ENCODE data around the gene OR4K1.

The OR4K1 gene

GRCh38 chr14:19911114-19911513 lies 19.6 kb upstream of the OR4K1 start:
- Mint-ChIP-seq H3K27ac (no peak overlapping the region), H3K9me3 (peaks cover 75% of the 10 kb centered on the region), H3K4me3 (no peak overlapping the region), H3K4me1 (no peaks in the 10 kb centered on the region), H3K36me3 (ENCODE audit: low read depth) (no peaks in the 10 kb centered on the region), H3K27me3 (ENCODE audit: low read depth) (no peaks in the 10 kb centered on the region)
- TF ChIP-seq, protein P1, sequence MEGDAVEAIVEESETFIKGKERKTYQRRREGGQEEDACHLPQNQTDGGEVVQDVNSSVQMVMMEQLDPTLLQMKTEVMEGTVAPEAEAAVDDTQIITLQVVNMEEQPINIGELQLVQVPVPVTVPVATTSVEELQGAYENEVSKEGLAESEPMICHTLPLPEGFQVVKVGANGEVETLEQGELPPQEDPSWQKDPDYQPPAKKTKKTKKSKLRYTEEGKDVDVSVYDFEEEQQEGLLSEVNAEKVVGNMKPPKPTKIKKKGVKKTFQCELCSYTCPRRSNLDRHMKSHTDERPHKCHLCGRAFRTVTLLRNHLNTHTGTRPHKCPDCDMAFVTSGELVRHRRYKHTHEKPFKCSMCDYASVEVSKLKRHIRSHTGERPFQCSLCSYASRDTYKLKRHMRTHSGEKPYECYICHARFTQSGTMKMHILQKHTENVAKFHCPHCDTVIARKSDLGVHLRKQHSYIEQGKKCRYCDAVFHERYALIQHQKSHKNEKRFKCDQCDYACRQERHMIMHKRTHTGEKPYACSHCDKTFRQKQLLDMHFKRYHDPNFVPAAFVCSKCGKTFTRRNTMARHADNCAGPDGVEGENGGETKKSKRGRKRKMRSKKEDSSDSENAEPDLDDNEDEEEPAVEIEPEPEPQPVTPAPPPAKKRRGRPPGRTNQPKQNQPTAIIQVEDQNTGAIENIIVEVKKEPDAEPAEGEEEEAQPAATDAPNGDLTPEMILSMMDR (IDR thresholded peaks at IDR 0.05; ENCODE audit: unreplicated experiment in 3 of 3), result no peak

DNA sequence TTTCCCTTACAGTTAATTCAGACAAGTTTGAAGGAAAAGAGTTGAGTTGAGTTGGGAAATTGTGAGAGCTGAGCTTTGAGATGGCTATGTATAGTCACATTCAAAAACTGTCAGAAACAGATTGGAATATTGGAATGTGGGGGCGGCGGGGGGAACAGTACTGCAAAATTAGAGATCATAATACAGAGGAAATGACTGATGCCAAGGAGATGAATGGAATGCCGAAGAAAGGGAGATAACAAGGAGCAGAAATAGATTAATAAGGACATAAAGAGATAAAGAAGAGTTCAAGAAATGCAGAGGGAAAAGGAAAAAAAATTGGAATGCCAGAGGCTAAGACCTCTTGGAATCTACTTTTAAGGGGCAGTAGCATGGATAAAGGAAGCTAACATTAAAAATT lies 13.5 kb upstream of the OR4K1 start:
- TF ChIP-seq, protein P1 (IDR thresholded peaks at IDR 0.05; ENCODE audit: unreplicated experiment in 3 of 3), result no peak
- Mint-ChIP-seq H3K4me3 (no peak overlapping the region), H3K27me3 (ENCODE audit: low read depth) (no peaks in the 10 kb centered on the region), H3K36me3 (ENCODE audit: low read depth) (no peaks in the 10 kb centered on the region), H3K4me1 (no peaks in the 10 kb centered on the region), H3K9me3 (peaks cover 22% of the 10 kb centered on the region), H3K27ac (no peak overlapping the region)

- H3K27ac Mint-ChIP-seq, result no peak overlapping the region
- no peaks in the 10 kb centered on the region for H3K36me3 Mint-ChIP-seq (ENCODE audit: low read depth)
- H3K4me3 Mint-ChIP-seq, result no peak overlapping the region
- no peaks in the 10 kb centered on the region for H3K27me3 Mint-ChIP-seq (ENCODE audit: low read depth)
- H3K9me3 Mint-ChIP-seq, result peaks cover 18% of the 10 kb centered on the region
- TF ChIP-seq, protein P1 (IDR thresholded peaks at IDR 0.05; ENCODE audit: unreplicated experiment in 3 of 3), result no peak
- H3K4me1 Mint-ChIP-seq, result no peaks in the 10 kb centered on the region
These were observed 12.7 kb upstream of the OR4K1 start for GRCh38 chr14:19917955-19918518.

DNA sequence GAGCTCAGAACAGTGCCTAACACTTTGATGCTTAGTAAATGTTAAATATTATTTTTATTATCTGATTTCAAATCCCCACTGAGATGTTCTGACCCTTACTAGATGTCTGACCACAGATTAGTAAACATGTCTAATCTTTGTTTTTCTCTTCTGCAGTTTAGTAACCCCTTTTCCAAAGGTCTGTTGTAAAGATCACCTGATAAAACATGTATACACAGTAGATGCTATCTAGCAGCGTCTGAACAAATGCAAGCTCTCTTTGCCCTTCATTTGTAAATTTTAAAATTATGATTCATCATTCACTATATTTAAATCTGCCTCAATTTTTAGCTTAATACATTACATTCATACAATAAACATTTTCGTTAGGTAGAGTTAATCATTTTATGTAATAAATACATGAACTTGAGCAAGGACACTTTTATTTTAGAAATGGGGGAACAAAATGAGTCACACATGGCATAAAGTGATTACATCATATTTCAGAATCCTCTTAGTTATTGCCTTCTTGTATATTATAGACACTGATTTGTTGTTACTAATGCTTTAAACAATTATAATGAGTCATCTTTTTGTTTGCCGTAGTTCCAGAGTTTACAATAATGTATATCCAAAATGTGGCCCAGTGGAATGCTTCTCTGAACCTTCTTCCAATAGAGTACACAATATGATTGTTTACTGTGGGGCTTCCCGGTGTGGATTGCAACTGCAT lies 12.0 kb upstream of the OR4K1 start:
- Mint-ChIP-seq H3K4me3 (no peak overlapping the region), H3K36me3 (ENCODE audit: low read depth) (no peaks in the 10 kb centered on the region), H3K9me3 (peaks cover 13% of the 10 kb centered on the region), H3K27ac (no peak overlapping the region), H3K4me1 (no peaks in the 10 kb centered on the region), H3K27me3 (ENCODE audit: low read depth) (no peaks in the 10 kb centered on the region)
- TF ChIP-seq, protein P1 (IDR thresholded peaks at IDR 0.05; ENCODE audit: unreplicated experiment in 3 of 3), result no peak

GRCh38 chr14:19920021-19920657 lies 10.6 kb upstream of the OR4K1 start, which contains the start of gene OR4K5:
Gene OR4K5 (plus strand): TSS chr14:19920607. CDS start chr14:19920607, 0 bp downstream.
- TF ChIP-seq, protein P1 (IDR thresholded peaks at IDR 0.05; ENCODE audit: unreplicated experiment in 3 of 3), result no peak
- H3K27me3 Mint-ChIP-seq (ENCODE audit: low read depth), result no peaks in the 10 kb centered on the region
- peaks cover 5% of the 10 kb centered on the region for H3K9me3 Mint-ChIP-seq
- H3K4me1 Mint-ChIP-seq, result no peaks in the 10 kb centered on the region
- no peak within 1 kb of the TSS for H3K27ac Mint-ChIP-seq
- no peaks in the 10 kb centered on the region for H3K36me3 Mint-ChIP-seq (ENCODE audit: low read depth)
- H3K4me3 Mint-ChIP-seq, result no peak within 1 kb of the TSS
